Heart right ventricle (tissue), 16 donors: ENCODE measurements around the gene DHRS1. TPM values are rescaled to one million over a fixed set of nuclear protein-coding genes. Genes with fewer than 3 reads are reported as not detected.
A peak's percentile ranks its signal among the peaks of the same experiment; 100 is the strongest.

Experiments used
- ATAC-seq, 8 donors: fragments of 200-7000 bp; cut with Tn5 transposase; one replicate each; pipeline ENCODE4 v1.9.1; 2020; ENCODE audit warnings: mild to moderate bottlenecking in 8 of 8, moderate library complexity in 8 of 8, moderate number of reproducible peaks in 1 of 8
- DNase-seq, 2 donors: peaks; one replicate each; pipeline ENCODE4 v3.0.0-alpha.2; 2020
- H3K27ac ChIP-seq, 10 donors: fragments of 200-600 bp; sonication (generic) in 2 of 10; one replicate each; pipeline versions ENCODE4 v1.5.0 to v1.8.0; 2020 to 2022; ENCODE audit warnings: mild to moderate bottlenecking in 3 of 10
- H3K27me3 ChIP-seq, 7 donors: fragments of 200-600 bp; one replicate each; pipeline ENCODE4 v1.8.0; 2021 to 2022; ENCODE audit warnings: mild to moderate bottlenecking in 2 of 7
- H3K36me3 ChIP-seq, 9 donors: fragments of 200-600 bp; sonication (generic) in 1 of 9; one replicate each; pipeline versions ENCODE4 v1.5.0 to v1.8.0; 2020 to 2022; ENCODE audit warnings: mild to moderate bottlenecking in 2 of 9
- H3K4me1 ChIP-seq, 9 donors: fragments of 200-600 bp; sonication (generic) in 1 of 9; one replicate each; pipeline versions ENCODE4 v1.5.0 to v1.8.0; 2020 to 2022; ENCODE audit warnings: mild to moderate bottlenecking in 4 of 9
- H3K4me3 ChIP-seq, 10 donors: fragments of 200-600 bp; sonication (generic) in 2 of 10; one replicate each; pipeline versions ENCODE4 v1.5.0 to v1.8.0; 2020 to 2022; ENCODE audit warnings: mild to moderate bottlenecking in 7 of 10, moderate library complexity in 2 of 10
- H3K9me3 ChIP-seq, 11 donors: fragments of 200-600 bp in 10 of 11; sonication (generic) in 2 of 11; one replicate each; pipeline versions ENCODE4 v1.5.0 to v1.8.0; 2013 to 2022; ENCODE audit warnings: mild to moderate bottlenecking in 2 of 11, control low read depth in 1 of 11, moderate library complexity in 1 of 11
- WGBS, 2 donors: extraction: QIAGEN DNeasy Blood & Tissue Kit; methylation state at CpG; one replicate each; pipeline ENCODE4 v1.1.7; 2013; ENCODE audit warnings: inconsistent platforms in 1 of 2; 5-methylcytosine and 5-hydroxymethylcytosine counted together
- intact Hi-C, 10 donors: fragments of 100-400 bp; cut with DNase I; formaldehyde crosslinking; loops; one replicate each; pipeline versions ENCODE4 v1.11.1 to v1.14.2; 2022
- polyA plus RNA-seq, 2 donors: library from polyadenylated mRNA; stranded (reverse); fragments of 200-250 nt; gene quantifications; one replicate each; pipeline ENCODE4 v1.2.3, GENCODE V29; 2013
- total RNA-seq, 10 donors: library from RNA; stranded (reverse); fragmentation: NEBNext Ultra II Directional in 3 of 10; extraction: Animal tissue kit (Norgen Biotek cat#: 25700) in 3 of 10; gene quantifications; one replicate each; pipeline versions ENCODE4 v1.2.1 to v1.2.4, GENCODE V29; 2021 to 2023
- TF ChIP-seq, protein P1 (sequence below), 9 donors: fragments of 200-600 bp; sonication (generic) in 2 of 9; IDR thresholded peaks; one replicate each; pipeline versions ENCODE4 v1.5.0 to v1.8.0; 2021 to 2022; ENCODE audit warnings: antibody characterized with exemption in 9 of 9, mild to moderate bottlenecking in 5 of 9, moderate library complexity in 1 of 9
- donor health status: Arrhythmogenic right ventricular cardiomyopathy.
- donor health status: ischemic (EF 13 %, LVEDD 7.1; RV severe dilation, severe dysfunction).
- donor health status: healthy with polysubstance abuse.
- donor health status: DM: no; HTN: yes; CAD: no.
- donor health status: DM: no; HTN: no; CAD: no.
- donor health status: ischemic (EF 25% LVEDD 6.9; RV normal size, moderate dysfunction).
- donor health status: ischemic (EF 25% LVEDD 5.7; RV mildly dilated, moderate dysfunction).
- donor health status: healthy.
- donor health status: DM: yes; HTN: yes; CAD: no.
- donor health status: Ischemic cardiomyopathy.
- donor health status: ischemic (EF 35%, LVEDD 5.7; RV mildly dilated, moderate dysfunction).
- donor health status: nonischemic (EF 11% LVEDD 7.7; RV severe dilation, severe dysfunction).
- donor health status: DM: yes; HTN: yes; CAD: no.
- donor health status: PGD.
- donor health status: ischemic (EF 29% LVEDD 5.4; RV normal size, mild dysfunction).
- donor health status: nonischemic (EF 23%, LVEDD 6.1; RV moderate dilation, normal function).

Gene DHRS1
- total and polyA plus RNA-seq, 12 donors, result 6.9 to 11.6 (median 9.0) TPM

DNA sequence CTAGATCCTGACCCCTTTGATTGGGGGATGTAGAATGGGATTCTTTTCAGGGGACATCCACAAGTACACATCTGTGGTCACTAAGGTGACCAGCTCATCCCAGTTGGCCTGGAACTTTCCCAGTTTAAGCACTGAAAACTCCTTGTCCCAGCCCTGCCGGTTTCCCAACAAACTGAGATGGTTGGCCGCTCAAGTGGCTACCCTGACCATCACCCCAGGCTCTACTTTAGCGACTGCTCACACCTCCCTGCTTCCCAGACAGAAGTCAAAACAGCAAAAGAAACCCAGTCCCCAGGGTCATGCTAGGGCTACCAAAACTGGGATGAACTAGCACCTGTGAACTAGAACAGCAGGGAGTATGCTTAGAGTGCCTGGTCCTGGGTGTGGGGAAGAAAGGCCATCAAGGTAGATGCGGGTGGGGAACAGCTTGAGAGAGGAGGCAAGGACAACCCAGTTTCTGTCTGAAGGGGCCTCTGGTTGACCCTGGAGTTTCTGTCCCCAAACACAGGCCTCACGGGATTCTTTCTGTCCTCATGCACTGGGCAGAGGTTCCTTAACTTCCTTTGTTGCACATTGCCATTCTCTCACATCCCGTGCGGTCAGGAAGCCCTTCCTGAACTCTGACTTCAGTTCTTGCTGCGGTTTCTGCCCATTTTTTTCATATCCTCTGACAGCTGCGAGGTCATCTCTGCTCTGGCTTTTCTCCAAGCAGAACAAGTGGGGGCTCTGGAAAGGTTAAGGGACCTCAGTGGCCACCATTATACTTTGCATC lies 13.3 kb upstream of the DHRS1 start:
- ATAC-seq (peak in 4 of 8 donors; percentile 11 to 52 (median 20)), DNase-seq (peak in 1 of 2 donors; percentile 66)
- peak overlapping the region in 9 of 10 donors; percentile 46 to 95 (median 78) for H3K27ac ChIP-seq
- TF ChIP-seq, protein P1, sequence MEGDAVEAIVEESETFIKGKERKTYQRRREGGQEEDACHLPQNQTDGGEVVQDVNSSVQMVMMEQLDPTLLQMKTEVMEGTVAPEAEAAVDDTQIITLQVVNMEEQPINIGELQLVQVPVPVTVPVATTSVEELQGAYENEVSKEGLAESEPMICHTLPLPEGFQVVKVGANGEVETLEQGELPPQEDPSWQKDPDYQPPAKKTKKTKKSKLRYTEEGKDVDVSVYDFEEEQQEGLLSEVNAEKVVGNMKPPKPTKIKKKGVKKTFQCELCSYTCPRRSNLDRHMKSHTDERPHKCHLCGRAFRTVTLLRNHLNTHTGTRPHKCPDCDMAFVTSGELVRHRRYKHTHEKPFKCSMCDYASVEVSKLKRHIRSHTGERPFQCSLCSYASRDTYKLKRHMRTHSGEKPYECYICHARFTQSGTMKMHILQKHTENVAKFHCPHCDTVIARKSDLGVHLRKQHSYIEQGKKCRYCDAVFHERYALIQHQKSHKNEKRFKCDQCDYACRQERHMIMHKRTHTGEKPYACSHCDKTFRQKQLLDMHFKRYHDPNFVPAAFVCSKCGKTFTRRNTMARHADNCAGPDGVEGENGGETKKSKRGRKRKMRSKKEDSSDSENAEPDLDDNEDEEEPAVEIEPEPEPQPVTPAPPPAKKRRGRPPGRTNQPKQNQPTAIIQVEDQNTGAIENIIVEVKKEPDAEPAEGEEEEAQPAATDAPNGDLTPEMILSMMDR (IDR thresholded peaks at IDR 0.05), result no peak
- peak overlapping the region in 1 of 10 donors; percentile 22 for H3K4me3 ChIP-seq
- intact Hi-C loops, result loop anchor here in 1 of 10 donors (5.0 kb wide), 1 partner anchor 301 kb away; no protein-coding TSS in a partner anchor
- peaks cover 0 to 19% (median 0%) of the 10 kb centered on the region in 7 donors for H3K27me3 ChIP-seq
- no peaks in the 10 kb centered on the region for H3K9me3 ChIP-seq
- peaks cover 0 to 4% (median 0%) of the 10 kb centered on the region in 9 donors for H3K36me3 ChIP-seq
- H3K4me1 ChIP-seq, result peaks cover 22 to 100% (median 79%) of the 10 kb centered on the region in 9 donors
- 54 to 58% methylated on average over 9 of the region's 9 CpGs for WGBS, 2 donors

DNA sequence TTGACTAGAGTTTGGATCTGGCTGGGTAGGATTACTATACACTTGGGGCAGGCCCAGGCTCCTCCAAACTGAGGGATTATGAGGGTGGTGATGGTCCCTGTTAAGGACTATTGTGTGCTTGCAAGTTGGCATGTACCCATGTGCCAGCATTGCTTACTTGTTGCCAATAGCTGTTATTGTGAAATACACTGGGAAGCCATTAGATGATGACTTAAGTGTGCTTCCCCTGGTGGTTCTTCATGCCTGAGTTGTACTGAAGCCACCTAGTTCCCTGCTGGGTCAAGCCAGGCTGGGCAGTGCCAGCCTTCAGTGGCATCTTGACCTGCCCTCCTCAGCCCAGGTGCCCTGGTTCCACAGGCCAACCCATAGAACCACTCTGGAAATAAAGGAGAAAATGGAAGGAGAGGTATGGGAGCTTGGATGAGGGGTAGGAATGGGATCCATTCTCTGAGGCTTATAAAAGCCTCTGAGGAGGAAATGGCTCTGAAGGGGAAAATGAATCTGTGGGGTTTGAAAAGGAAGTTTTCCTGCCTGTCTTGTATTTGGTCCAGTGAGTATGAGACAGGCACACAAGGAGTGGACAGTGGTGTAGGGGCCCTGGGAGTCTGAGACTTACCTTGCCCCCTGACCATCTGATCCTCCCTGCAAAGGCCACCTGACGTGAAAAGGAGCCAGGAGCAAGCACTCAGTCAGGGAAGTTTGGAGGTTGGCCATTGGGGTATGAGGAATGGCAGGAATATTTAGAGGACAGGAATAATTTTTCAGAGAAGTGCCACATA lies 12.4 kb upstream of the DHRS1 start:
- 91 to 95% methylated on average over 1 of the region's 1 CpG for WGBS, 2 donors
- Histone ChIP-seq H3K9me3 (no peaks in the 10 kb centered on the region), H3K27me3 (peaks cover 0 to 10% (median 0%) of the 10 kb centered on the region in 7 donors), H3K4me3 (peak overlapping the region in 9 of 10 donors; percentile 45 to 71 (median 62)), H3K4me1 (peaks cover 22 to 94% (median 77%) of the 10 kb centered on the region in 9 donors), H3K27ac (peak overlapping the region; percentile 69 to 96 (median 86)), H3K36me3 (peaks cover 0 to 9% (median 0%) of the 10 kb centered on the region in 9 donors)
- DNase-seq (no peak), ATAC-seq (peak in 1 of 8 donors; percentile 3)
- intact Hi-C loops, result loop anchor here in 1 of 10 donors (5.0 kb wide), 1 partner anchor 300 kb away; no protein-coding TSS in a partner anchor
- TF ChIP-seq, protein P1 (IDR thresholded peaks at IDR 0.05), result no peak

DNA sequence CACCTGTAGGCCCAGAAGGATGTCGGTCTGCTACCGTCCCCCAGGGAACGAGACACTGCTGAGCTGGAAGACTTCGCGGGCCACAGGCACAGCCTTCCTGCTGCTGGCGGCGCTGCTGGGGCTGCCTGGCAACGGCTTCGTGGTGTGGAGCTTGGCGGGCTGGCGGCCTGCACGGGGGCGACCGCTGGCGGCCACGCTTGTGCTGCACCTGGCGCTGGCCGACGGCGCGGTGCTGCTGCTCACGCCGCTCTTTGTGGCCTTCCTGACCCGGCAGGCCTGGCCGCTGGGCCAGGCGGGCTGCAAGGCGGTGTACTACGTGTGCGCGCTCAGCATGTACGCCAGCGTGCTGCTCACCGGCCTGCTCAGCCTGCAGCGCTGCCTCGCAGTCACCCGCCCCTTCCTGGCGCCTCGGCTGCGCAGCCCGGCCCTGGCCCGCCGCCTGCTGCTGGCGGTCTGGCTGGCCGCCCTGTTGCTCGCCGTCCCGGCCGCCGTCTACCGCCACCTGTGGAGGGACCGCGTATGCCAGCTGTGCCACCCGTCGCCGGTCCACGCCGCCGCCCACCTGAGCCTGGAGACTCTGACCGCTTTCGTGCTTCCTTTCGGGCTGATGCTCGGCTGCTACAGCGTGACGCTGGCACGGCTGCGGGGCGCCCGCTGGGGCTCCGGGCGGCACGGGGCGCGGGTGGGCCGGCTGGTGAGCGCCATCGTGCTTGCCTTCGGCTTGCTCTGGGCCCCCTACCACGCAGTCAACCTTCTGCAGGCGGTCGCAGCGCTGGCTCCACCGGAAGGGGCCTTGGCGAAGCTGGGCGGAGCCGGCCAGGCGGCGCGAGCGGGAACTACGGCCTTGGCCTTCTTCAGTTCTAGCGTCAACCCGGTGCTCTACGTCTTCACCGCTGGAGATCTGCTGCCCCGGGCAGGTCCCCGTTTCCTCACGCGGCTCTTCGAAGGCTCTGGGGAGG lies 11.3 kb upstream of the DHRS1 start, which contains the start of gene LTB4R:
LTB4R (plus strand) TSS at position 857 of the 959 bp plus-strand sequence. CDS start 4,150 bp downstream, outside the sequence.
- H3K4me1 ChIP-seq, result peaks cover 15 to 83% (median 66%) of the 10 kb centered on the region in 9 donors
- no peaks in the 10 kb centered on the region for H3K27me3 ChIP-seq
- intact Hi-C loops, result loop anchor here in 1 of 10 donors (5.0 kb wide), 1 partner anchor 299 kb away; no protein-coding TSS in a partner anchor
- 6 to 10% methylated on average over 99 of the region's 99 CpGs for WGBS, 2 donors
- ATAC-seq, result peak; percentile 70 to 91 (median 78)
- peak within 1 kb of the TSS; percentile 69 to 96 (median 86) for H3K27ac ChIP-seq
- TF ChIP-seq, protein P1 (IDR thresholded peaks at IDR 0.05), result peak; percentile 11 to 64 (median 40)
- DNase-seq, result peak; percentile 63 to 83
- no peaks in the 10 kb centered on the region for H3K9me3 ChIP-seq
- peak within 1 kb of the TSS; percentile 45 to 71 (median 62) for H3K4me3 ChIP-seq
- H3K36me3 ChIP-seq, result peaks cover 0 to 20% (median 8%) of the 10 kb centered on the region in 9 donors
